ENCODE data around the gene NUDT1.

NUDT1 gene

GRCh38 chr7:2248984-2249694 is 7.1 kb downstream of the NUDT1 start:
- FAIRE-seq, result no peak

GRCh38 chr7:2249744-2250323 is 7.8 kb downstream of the NUDT1 start:
- FAIRE-seq (no peak), DNase-seq (ENCODE audit: insufficient read length, low spot score) (no peak)
- no peak for TF ChIP-seq CTCF (IDR thresholded peaks at IDR 0.05; ENCODE audit: insufficient read depth, missing control alignments)

More at GRCh38 chr7:2248984-2249694, 7.1 kb downstream of the NUDT1 start:
- no peak for TF ChIP-seq CTCF (IDR thresholded peaks at IDR 0.05; ENCODE audit: insufficient read depth, missing control alignments)
- no peak for DNase-seq (ENCODE audit: insufficient read length, low spot score)

GRCh38 chr7:2251381-2251780 is 9.4 kb downstream of the NUDT1 start:
- no peak for TF ChIP-seq CTCF (IDR thresholded peaks at IDR 0.05; ENCODE audit: insufficient read depth, missing control alignments)
- no peak for FAIRE-seq
- DNase-seq (ENCODE audit: insufficient read length, low spot score), result no peak

- no peak for TF ChIP-seq CTCF (IDR thresholded peaks at IDR 0.05; ENCODE audit: insufficient read depth, missing control alignments)
- FAIRE-seq (no peak), DNase-seq (ENCODE audit: insufficient read length, low spot score) (no peak)
These were observed 10.1 kb downstream of the NUDT1 start for GRCh38 chr7:2251841-2252771.

- DNase-seq (ENCODE audit: insufficient read length, low spot score) (no peak), FAIRE-seq (no peak)
- no peak for TF ChIP-seq CTCF (IDR thresholded peaks at IDR 0.05; ENCODE audit: insufficient read depth, missing control alignments)
These were observed 11.0 kb downstream of the NUDT1 start for GRCh38 chr7:2253021-2253420.

- DNase-seq (ENCODE audit: insufficient read length, low spot score) (no peak), FAIRE-seq (no peak)
- no peak for TF ChIP-seq CTCF (IDR thresholded peaks at IDR 0.05; ENCODE audit: insufficient read depth, missing control alignments)
These were observed 11.7 kb downstream of the NUDT1 start for GRCh38 chr7:2253525-2254244.
